Mesodermal cell (in vitro differentiated cells): ENCODE measurements around the gene RGPD8.

ENCODE experiments used
- H3K27ac ChIP-seq: 2 replicates; pipeline ENCODE4 v1.7.0; 2013; ENCODE audit warnings: mild to moderate bottlenecking, low read depth, low read length, moderate library complexity; ENCODE audit not compliant: severe bottlenecking
- H3K36me3 ChIP-seq: 2 replicates; pipeline ENCODE4 v1.7.1; 2013; ENCODE audit warnings: mild to moderate bottlenecking, low read length, moderate library complexity; ENCODE audit not compliant: control insufficient read depth, insufficient read depth
- H3K4me1 ChIP-seq: one replicate; pipeline ENCODE4 v1.7.1; 2013; ENCODE audit warnings: mild to moderate bottlenecking, low read length; ENCODE audit not compliant: insufficient read depth, control insufficient read depth, poor library complexity, severe bottlenecking
- H3K4me3 ChIP-seq: 2 replicates; pipeline ENCODE4 v1.7.0; 2013; ENCODE audit warnings: low read length, control low read depth, mild to moderate bottlenecking; ENCODE audit not compliant: insufficient read depth, poor library complexity, severe bottlenecking; ENCODE audit errors: extremely low read depth
- H3K9me3 ChIP-seq: 2 replicates; pipeline ENCODE4 v1.7.1; 2013; ENCODE audit warnings: mild to moderate bottlenecking, low read length, moderate library complexity; ENCODE audit not compliant: control insufficient read depth
- WGBS, 2 experiments: methylation state at CpG; one replicate each; pipeline ENCODE4 v1.1.5; 2013; ENCODE audit warnings: missing lambda C conversion rate in 2 of 2; ENCODE audit not compliant: insufficient coverage in 2 of 2; 5-methylcytosine and 5-hydroxymethylcytosine counted together

Gene RGPD8

DNA sequence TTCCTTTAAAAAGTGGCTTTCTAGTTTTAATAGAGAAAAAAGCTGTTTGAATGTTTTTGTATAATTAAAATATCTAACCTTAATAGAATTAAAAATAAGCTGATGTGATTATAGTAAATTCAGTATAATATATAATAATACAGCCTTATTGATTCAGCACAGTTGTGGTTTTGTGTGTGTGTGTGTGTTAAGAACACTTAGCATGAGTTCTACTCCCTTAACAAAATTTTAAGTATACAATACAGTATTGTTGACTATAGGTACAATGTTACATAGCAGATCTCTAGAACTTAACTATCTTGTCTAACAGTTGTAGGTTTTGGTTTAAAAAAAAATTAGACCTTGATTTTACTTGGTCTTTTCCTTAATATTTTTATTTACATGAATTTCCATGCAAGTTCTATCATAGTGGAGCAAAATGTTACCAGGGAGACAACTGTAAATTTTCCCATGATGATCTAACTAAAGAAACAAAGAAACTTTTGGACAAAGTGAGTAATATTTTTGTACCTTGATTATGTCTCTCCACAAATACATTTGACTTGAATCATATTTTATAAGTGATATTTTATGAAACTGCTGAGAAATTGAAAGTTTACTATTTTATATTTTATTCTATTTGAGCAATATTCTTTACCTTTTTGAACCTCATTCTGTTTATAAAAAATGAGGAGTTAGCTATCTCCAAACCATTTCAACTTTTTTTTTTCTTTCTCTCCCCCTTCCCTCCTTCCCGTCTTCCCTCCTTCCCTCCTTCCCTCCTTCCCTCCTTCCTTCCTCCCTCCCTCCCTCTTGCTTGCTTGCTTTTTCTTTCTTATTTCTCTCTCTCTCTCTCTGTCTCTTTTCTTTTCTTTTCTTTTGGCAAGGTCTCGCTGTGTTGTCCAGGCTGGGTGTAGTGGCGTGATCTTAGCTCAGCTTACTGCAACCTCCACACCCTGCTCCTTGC lies 111.8 kb downstream of the RGPD8 start:
- no peak overlapping the region for H3K27ac ChIP-seq
- H3K4me1 ChIP-seq, result no peaks in the 10 kb centered on the region
- 78 to 100% methylated on average over 1 to 2 of the region's 3 CpGs for WGBS, 2 experiments
- H3K9me3 ChIP-seq, result no peaks in the 10 kb centered on the region
- no peak overlapping the region for H3K4me3 ChIP-seq
- no peaks in the 10 kb centered on the region for H3K36me3 ChIP-seq
